ENCODE measurements around the gene SNX18. TPM values are rescaled to one million over a fixed set of nuclear protein-coding genes. Genes with fewer than 3 reads are reported as not detected.

SNX18 gene
- total and polyA plus RNA-seq, 2 of the 8 experiments (the other 6 are each of a cell fraction or from before 2014, with no cell fraction given): 5.8 to 17.7 TPM

- no peak for DNase-seq (ENCODE audit: low read depth in 1 of 2, low spot score in 2 of 2)
- WGBS, 2 experiments (ENCODE audit: extremely low coverage in 1 of 2, insufficient coverage in 1 of 2, insufficient read length in 1 of 2, insufficient replicate concordance in 2 of 2, low coverage in 1 of 2, low lambda C conversion rate in 2 of 2, missing lambda C conversion rate in 1 of 2): 95% methylated on average over 5 of the region's 5 CpGs; no CpG with 5 or more reads in 1 of the 2 experiments
- Histone ChIP-seq H3K9ac (replicated peaks in 1 of 4; ENCODE audit: extremely low read depth in 1 of 4, low read depth in 3 of 4, low read length in 3 of 4) (no peak overlapping the region), H3K27ac (ENCODE audit: low read depth, low read length) (no peak overlapping the region), H4K5ac (ENCODE audit: insufficient read length, low read depth, low read length) (no peak overlapping the region), H3K14ac (ENCODE audit: insufficient read length) (no peak overlapping the region), H3K4me2 (ENCODE audit: insufficient read depth in 1 of 2, low read depth in 2 of 2, low read length in 2 of 2) (no peak overlapping the region), H3K79me2 (ENCODE audit: control insufficient read depth in 1 of 2, insufficient read depth in 2 of 2, low read length in 2 of 2) (no peaks in the 10 kb centered on the region), H2BK120ac (replicated peaks; ENCODE audit: low read depth, low read length) (no peak overlapping the region), H3K4me1 (replicated peaks in 1 of 4; ENCODE audit: control insufficient read depth in 3 of 4, insufficient read depth in 4 of 4, low read length in 3 of 4) (no peaks in the 10 kb centered on the region; a peak in 1 of 7 replicates), H3K4me3 (ENCODE audit: extremely low read depth in 1 of 4, insufficient read depth in 2 of 4, low read depth in 3 of 4, low read length in 4 of 4) (no peak overlapping the region), H2BK12ac (ENCODE audit: low read depth, low read length) (no peak overlapping the region), H3K9me3 (ENCODE audit: insufficient read depth in 2 of 2, low read depth in 1 of 2, low read length in 1 of 2) (no peaks in the 10 kb centered on the region), H4K8ac (ENCODE audit: extremely low read depth, insufficient read depth, low read length) (no peak overlapping the region; the same call in 1 of the 2 replicates), H3K79me1 (ENCODE audit: low read depth, low read length) (no peaks in the 10 kb centered on the region), H2BK20ac (ENCODE audit: low read length) (no peak overlapping the region), H4K20me1 (replicated peaks in 1 of 2; ENCODE audit: control insufficient read depth in 1 of 2, insufficient read depth in 2 of 2, low read length in 2 of 2) (no peaks in the 10 kb centered on the region), H3K18ac (ENCODE audit: extremely low read depth, low read length) (no peak overlapping the region), H2BK5ac (ENCODE audit: low read depth, low read length) (no peak overlapping the region), H3K23me2 (ENCODE audit: low read depth, low read length) (no peaks in the 10 kb centered on the region), H3K36me3 (ENCODE audit: control insufficient read depth in 2 of 4, insufficient read depth in 4 of 4, low read length in 3 of 4) (no peaks in the 10 kb centered on the region), H2AFZ (ENCODE audit: low read length) (no peak overlapping the region), H3K4ac (replicated peaks; ENCODE audit: insufficient read length, low read depth, low read length) (no peak overlapping the region), H2AK5ac (ENCODE audit: low read depth, low read length) (no peak overlapping the region), H3K23ac (ENCODE audit: insufficient read length) (no peak overlapping the region), H4K91ac (replicated peaks; ENCODE audit: insufficient read length, low read length) (no peak overlapping the region), H2BK15ac (ENCODE audit: low read length) (no peak overlapping the region), H3K27me3 (replicated peaks in 1 of 4; ENCODE audit: control insufficient read depth in 3 of 4, extremely low read depth in 1 of 4, insufficient read depth in 3 of 4, low read length in 3 of 4) (no peaks in the 10 kb centered on the region), H3K56ac (replicated peaks; ENCODE audit: insufficient read length, low read depth, low read length) (no peak overlapping the region)
- ChIA-PET POLR2A (ENCODE audit: partially characterized antibody) (no interaction called here), CTCF (ENCODE audit: partially characterized antibody) (interaction anchor here (0.8 to 1.2 kb wide), 2 partner anchors 11 to 40 kb away, joined by 3 read pairs; no protein-coding TSS in a partner anchor)
- no peak for FAIRE-seq
- TF ChIP-seq SP4 (IDR thresholded peaks at IDR 0.05; ENCODE audit: low read length) (no peak), CREB1 (IDR thresholded peaks at IDR 0.05) (no peak), RXRA (IDR thresholded peaks at IDR 0.05; ENCODE audit: insufficient read depth, low read depth, low read length) (no peak), RAD21 (IDR thresholded peaks at IDR 0.05 in 1 of 2, conservative IDR thresholded peaks at IDR 0.05 in 1 of 2; ENCODE audit: low read depth in 2 of 2, low read length in 2 of 2) (no peak), KDM4A (IDR thresholded peaks at IDR 0.05; ENCODE audit: low read depth, low read length, severe bottlenecking) (no peak), KDM5A (IDR thresholded peaks at IDR 0.05; ENCODE audit: low read length) (no peak), PHF8 (conservative IDR thresholded peaks at IDR 0.05; ENCODE audit: low read depth, low read length) (no peak), POLR2A (IDR thresholded peaks at IDR 0.05; ENCODE audit: control extremely low read depth in 1 of 2, low read depth in 2 of 2, low read length in 2 of 2) (no peak), ATF3 (IDR thresholded peaks at IDR 0.05; ENCODE audit: insufficient read depth, low read depth, low read length) (no peak), BCL11A (IDR thresholded peaks at IDR 0.05; ENCODE audit: low read depth in 2 of 2, low read length in 2 of 2) (no peak), GTF2F1 (IDR thresholded peaks at IDR 0.05; ENCODE audit: borderline replicate concordance, low read depth, low read length) (no peak), HDAC6 (IDR thresholded peaks at IDR 0.05; ENCODE audit: low read depth, low read length) (no peak), ATF2 (IDR thresholded peaks at IDR 0.05; ENCODE audit: low read length) (no peak)
Observed at GRCh38 chr5:54577528-54577927, 60.0 kb downstream of the SNX18 start.

All from H1 (cell line).